Measurements from ENCODE around the gene STAT4.

STAT4 gene

GRCh38 chr2:191018048-191018447 is 132.7 kb downstream of the STAT4 start:
- in situ Hi-C loops (cut with MboI; ENCODE audit: low sequenced_read_pairs) = no loop called here

GRCh38 chr2:191015831-191016230 is 135.0 kb downstream of the STAT4 start:
- in situ Hi-C loops (cut with MboI; ENCODE audit: low sequenced_read_pairs) = no loop called here

- in situ Hi-C loops (cut with MboI; ENCODE audit: low sequenced_read_pairs) = no loop called here
These were observed 135.6 kb downstream of the STAT4 start for GRCh38 chr2:191015239-191015638.

GRCh38 chr2:191014653-191015020 is 136.2 kb downstream of the STAT4 start:
- in situ Hi-C loops (cut with MboI; ENCODE audit: low sequenced_read_pairs) = no loop called here

- in situ Hi-C loops (cut with MboI; ENCODE audit: low sequenced_read_pairs) = no loop called here
These were observed 136.7 kb downstream of the STAT4 start, which contains the start of gene STAT1 for GRCh38 chr2:191013932-191014652. STAT1 (minus strand) TSS chr2:191014171; CDS start chr2:191010003, 4,168 bp downstream.

- in situ Hi-C loops (cut with MboI; ENCODE audit: low sequenced_read_pairs) = no loop called here
These were observed 137.2 kb downstream of the STAT4 start for GRCh38 chr2:191013682-191013931.

GRCh38 chr2:191012845-191013681 is 137.7 kb downstream of the STAT4 start:
- in situ Hi-C loops (cut with MboI; ENCODE audit: low sequenced_read_pairs) = no loop called here

- in situ Hi-C loops (cut with MboI; ENCODE audit: low sequenced_read_pairs) = no loop called here
These were observed 138.4 kb downstream of the STAT4 start for GRCh38 chr2:191012346-191012745.

GRCh38 chr2:191010887-191011885 is 139.6 kb downstream of the STAT4 start:
- in situ Hi-C loops (cut with MboI; ENCODE audit: low sequenced_read_pairs) = no loop called here

GRCh38 chr2:191009541-191010374 is 141.0 kb downstream of the STAT4 start:
- in situ Hi-C loops (cut with MboI; ENCODE audit: low sequenced_read_pairs) = no loop called here

- in situ Hi-C loops (cut with MboI; ENCODE audit: low sequenced_read_pairs) = no loop called here
These were observed 142.5 kb downstream of the STAT4 start for GRCh38 chr2:191008286-191008685.

- in situ Hi-C loops (cut with MboI; ENCODE audit: low sequenced_read_pairs) = no loop called here
These were observed 143.6 kb downstream of the STAT4 start for GRCh38 chr2:191006997-191007783.

GRCh38 chr2:191006297-191006696 is 144.5 kb downstream of the STAT4 start:
- in situ Hi-C loops (cut with MboI; ENCODE audit: low sequenced_read_pairs) = no loop called here

GRCh38 chr2:191003405-191004309 is 147.1 kb downstream of the STAT4 start:
- in situ Hi-C loops (cut with MboI; ENCODE audit: low sequenced_read_pairs) = no loop called here

- in situ Hi-C loops (cut with MboI; ENCODE audit: low sequenced_read_pairs) = no loop called here
These were observed 149.2 kb downstream of the STAT4 start for GRCh38 chr2:191001624-191002023.

GRCh38 chr2:191001032-191001431 is 149.8 kb downstream of the STAT4 start:
- in situ Hi-C loops (cut with MboI; ENCODE audit: low sequenced_read_pairs) = no loop called here

GRCh38 chr2:190999949-191000665 is 150.7 kb downstream of the STAT4 start:
- in situ Hi-C loops (cut with MboI; ENCODE audit: low sequenced_read_pairs) = no loop called here

- in situ Hi-C loops (cut with MboI; ENCODE audit: low sequenced_read_pairs) = no loop called here
These were observed 151.7 kb downstream of the STAT4 start for GRCh38 chr2:190999058-190999457.
